GM19468 (cell line): Measurements from ENCODE around the gene RAP2A.
A peak's percentile ranks its signal among the peaks of the same experiment; 100 is the strongest.

ENCODE experiments used
- ATAC-seq: cut with Tn5 transposase; IDR thresholded peaks from one replicate; pipeline ENCODE4 v1.9.1; 2021; ENCODE audit warnings: mild to moderate bottlenecking, moderate library complexity, moderate number of reproducible peaks; ENCODE audit not compliant: unreplicated experiment; ENCODE audit errors: extremely low read depth

RAP2A gene

DNA sequence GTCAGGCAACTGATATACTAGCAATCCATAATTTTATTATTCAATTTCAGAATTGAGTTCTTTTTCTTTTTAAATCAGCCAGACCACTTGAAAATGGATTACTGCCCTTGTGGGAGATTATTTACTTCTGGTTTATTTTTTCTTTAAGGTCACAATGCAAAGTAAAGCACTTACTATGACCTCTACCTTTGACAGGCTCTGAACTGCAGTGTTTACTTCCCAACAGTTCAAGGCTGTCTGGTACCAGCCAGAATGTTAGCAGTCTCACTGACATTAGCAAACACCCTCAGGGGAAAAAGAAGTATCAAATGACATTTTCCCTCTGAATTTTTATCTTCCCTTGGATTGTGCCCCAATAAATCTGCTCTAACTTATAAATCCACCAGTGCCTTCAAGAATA, 57.5 kb downstream of the RAP2A start:
- no peak for ATAC-seq

DNA sequence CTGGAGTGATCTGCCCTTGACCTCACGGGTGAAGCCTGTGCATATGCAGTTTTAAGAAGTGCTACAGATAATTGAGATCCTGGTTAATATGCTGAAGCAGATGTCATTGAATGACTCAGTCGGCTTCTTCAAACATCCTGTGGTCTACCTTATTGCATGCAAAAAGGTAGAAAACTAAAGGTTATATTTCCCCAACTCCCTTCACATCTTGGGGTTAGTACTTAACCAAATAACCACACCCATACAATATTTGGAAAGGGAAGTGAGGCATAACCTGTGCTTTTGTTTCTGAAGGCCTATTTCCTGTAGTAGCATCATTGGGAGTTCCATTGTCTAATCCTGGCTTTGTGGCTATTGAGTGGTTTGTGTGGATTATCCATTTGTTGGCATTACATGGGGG, 58.3 kb downstream of the RAP2A start:
- no peak for ATAC-seq

DNA sequence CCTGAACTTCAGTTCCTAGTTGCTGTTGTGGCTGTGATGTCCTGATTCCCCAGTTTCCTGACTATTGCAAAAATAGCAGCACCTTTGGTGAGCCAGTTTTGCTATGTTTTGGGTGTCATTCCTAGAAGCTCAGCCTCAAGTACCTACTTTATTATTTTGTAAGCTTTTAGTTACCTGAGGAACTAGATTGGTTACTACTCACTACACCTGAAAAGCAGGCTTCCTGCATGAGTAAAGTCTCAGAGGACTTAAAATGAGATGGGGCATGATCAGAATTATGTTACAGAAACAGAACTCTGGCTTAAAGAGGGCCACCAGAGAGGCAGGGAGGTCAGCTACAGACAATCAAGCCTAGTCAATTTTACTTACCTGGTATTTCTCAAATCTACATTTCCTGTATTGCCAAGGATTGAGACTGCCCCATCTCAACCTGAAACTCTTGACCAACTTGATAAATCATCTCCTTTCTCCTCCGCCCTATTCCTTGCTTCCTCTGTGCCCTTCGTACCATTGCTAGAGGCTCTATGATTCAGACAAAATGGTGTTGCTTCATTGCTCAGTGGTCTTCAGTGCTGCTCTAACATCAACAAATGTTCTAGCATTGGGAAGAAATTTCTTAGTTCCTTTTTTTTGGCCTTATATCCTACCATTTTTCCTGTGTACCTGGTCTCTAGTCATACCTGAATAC, 58.9 kb downstream of the RAP2A start:
- no peak for ATAC-seq

DNA sequence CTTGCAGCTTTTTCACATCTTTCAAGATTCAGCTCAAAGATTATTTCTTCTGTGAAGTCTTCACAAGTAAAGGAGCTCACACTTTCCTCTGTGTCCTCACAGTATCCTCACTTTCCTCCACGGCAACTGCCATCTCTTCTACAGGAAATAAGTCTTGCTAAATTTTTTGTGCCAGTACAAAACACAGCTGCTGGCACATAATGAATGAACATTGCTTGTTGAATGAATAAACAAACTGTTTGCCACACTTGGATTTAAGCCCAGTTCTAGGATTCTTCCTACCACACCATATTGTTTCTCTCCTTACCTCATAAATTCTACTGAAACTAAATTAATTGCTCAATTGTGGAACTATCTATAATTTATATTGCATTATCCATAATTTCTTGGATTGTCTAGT, 59.5 kb downstream of the RAP2A start:
- ATAC-seq = no peak

DNA sequence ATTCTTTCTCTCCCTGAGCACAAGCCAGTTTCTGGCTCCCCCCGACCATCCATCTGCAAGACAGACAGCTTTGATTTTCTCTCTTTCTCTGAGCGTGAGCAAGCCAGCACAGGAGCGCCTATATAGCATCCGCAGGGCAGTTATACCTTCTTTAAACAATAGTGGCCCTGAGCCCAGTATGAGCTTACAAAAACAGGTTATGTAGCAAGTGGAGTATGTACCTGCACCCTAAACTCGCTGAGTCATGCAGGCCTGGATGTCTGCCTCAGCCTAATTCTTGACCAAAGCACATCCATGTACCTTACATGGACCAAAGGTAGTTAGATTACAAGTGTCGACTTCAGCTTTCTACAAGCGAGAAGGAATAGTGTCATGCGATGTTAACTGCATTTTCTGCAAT, 61.7 kb downstream of the RAP2A start:
- ATAC-seq = no peak

DNA sequence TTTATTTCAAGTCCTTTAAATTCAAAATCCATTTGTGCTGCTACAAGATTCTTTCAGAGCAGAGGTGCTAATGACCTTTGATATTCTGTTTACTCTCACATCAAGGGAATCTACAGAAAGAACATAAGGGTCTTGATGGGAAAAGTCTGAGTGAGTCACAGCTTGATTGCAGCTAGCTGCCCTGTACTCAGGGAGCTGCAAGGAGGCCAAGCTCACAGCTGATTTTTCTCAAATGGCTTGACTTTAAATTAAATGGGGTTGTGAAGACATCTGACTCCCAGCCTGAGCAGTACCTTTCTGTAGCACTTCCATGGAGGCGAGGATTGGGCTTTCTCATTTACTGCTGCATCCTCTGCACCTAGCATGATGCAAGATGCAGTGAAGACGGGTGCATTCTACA, 62.5 kb downstream of the RAP2A start:
- ATAC-seq = no peak

DNA sequence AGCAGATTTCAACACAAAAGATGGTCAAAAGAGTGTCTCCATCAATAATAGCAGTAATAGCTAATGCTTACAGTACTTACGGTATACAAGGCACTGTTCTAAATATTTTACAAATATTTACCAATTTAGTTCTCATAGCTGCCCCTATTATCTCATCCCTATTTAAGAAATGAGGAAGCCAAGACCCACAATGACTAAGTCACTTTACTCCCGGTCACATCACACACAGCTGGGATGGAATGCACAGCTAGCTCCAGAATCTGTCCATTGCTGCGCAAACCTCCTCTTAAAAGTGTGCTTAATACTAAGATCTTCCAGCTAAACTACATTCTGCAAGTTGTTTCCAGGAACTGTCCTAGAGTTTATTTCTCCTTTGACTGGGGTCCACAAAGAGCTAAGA, 63.4 kb downstream of the RAP2A start:
- no peak for ATAC-seq

DNA sequence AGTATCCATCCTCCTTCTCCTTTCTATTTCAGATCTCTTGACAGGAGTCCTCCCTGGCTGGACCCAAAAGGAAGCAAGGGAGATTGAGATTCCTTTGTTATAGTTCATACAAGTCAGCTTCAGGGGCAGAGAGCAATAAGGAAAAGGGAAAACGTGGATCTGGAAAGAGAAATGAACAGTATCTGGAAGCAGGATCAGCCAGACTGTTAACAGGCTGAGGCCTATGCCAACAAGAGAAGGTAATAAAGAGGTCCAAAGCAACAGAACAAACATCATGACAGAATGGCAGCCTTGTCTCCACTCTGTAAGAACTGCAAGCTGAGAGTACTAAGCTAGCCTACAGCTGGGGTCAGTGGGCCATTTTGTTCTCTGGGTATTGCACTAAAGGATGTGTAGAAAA, 64.5 kb downstream of the RAP2A start:
- no peak for ATAC-seq

DNA sequence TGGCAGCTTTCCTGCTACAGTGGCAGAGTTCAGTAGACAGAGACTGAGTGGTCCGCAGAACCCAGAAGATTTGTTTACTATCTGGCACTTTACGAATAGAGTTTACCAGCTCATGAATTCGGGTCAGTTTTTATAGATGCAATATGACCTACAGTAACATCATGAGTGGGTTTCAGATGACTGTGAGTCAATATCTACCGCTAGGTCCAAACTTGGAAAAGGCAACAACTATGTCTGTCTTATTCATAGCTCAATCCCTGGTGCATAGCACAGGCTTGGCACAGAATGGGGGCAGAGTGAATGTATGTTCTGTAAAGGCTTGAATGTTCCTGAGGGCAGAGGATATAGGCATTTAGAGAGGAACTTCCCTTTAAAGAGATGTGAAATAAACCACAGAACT, 65.2 kb downstream of the RAP2A start:
- ATAC-seq = no peak

DNA sequence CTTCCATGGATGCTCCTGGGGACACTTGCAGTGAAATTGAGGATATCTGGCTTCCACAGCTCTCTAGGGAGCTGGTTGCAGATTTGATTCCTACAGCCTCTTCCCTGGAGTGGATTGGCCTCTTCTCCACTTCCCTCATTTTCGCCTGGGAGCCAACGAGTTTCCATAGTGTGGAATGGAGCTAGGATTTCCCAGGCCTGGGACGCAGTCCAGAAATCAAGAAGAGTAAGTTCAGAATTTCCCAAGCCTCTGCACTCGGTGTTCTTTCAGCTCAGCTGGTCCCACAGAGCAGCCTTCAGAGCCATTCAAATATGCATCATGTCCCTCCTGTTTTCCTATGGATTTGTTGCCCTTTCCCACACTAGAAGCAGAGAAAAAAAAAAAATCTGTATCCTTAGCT, 68.2 kb downstream of the RAP2A start:
- ATAC-seq = no peak

DNA sequence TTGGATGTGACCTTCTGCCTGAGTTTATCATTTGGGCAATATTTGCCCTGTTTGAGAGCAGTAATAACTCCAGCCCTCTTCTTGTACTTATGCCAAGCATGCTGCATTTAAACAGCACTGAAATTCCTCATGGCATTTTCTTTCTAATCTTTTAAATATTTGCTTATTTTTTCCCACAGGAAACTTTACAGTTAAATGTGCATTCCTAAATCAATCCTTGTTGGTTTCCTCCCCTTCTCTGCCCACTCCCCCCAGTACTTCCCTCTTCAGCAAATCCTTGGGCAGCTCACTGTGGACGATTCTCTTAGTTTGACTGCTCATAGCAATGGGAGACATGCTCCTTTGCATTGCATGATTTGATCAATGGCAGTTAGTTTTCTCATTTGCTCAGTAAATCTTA, 68.7 kb downstream of the RAP2A start:
- ATAC-seq = no peak

DNA sequence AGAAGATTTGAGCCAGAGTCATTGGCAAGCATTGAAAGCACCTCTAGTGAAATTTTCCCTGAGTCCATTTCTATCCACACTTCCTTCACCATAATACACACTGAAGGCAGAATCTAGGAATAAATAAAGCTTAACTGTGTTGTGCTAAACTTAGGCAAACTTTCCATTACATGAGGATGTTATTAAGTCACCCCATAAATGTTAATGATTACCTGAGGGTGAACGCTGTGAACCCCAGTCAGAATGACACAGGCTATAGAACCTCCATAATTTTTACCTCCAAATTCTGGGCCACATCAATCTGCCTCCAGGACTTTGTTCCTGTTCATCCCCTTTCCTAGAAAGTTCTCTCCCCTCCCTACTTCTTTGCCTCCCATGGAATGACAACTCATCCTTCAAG, 71.0 kb downstream of the RAP2A start:
- peak; percentile 29 for ATAC-seq

DNA sequence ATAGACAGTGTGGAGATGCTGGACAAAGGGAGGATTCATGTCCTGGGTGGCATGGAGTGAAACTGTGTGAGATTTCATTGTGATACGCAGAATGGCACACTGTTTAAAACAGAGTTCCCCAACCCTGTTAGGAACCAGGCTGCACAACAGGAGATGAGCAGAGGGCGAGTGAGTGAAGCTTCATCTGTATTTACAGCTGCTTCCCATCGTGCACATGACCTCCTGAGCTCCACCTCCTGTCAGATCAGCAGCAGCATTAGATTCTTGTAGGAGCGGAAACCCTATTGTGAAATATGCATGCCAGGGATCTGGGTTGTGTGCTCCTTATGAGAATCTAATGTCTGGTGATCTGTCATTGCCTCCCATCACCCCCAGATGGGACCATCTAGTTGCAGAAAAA, 72.5 kb downstream of the RAP2A start:
- ATAC-seq = no peak

DNA sequence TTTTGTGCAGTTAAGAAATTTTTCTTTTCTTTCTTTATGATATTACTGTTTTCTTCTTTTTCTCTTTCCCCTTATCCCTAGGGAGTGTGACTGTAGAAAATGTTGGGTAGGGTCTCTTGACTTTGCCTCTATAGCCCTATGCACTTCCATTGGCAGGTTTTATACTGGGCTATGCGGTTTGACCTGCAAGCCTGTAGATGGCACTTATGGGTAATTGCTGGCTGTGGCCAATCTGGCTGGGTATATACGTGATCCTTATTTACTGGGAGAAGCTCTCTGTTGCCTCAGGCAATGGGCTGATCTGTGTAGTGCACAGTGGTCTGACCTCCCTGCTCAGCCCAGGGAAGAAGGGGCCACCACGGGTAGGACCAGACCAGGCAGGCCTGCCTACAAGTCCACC, 78.8 kb downstream of the RAP2A start:
- no peak for ATAC-seq

DNA sequence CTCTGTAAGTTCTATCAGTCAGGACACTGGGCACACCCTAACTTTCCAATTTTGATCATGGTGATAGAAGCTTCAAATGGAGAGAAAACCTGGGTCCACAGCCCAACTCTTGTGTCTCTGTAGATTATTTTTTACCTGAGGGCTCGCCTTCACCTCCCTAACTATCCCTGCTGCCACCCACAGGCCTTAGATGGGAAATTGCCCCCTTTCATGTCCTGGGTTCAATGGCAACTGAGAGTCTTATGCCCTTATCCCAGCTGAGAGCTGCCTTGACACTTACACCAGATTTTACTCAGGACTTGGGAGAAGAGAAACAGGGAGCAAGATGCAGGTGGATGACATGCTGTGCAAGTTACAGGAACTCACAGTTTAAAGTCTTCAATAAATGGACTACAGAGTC, 81.7 kb downstream of the RAP2A start:
- no peak for ATAC-seq

DNA sequence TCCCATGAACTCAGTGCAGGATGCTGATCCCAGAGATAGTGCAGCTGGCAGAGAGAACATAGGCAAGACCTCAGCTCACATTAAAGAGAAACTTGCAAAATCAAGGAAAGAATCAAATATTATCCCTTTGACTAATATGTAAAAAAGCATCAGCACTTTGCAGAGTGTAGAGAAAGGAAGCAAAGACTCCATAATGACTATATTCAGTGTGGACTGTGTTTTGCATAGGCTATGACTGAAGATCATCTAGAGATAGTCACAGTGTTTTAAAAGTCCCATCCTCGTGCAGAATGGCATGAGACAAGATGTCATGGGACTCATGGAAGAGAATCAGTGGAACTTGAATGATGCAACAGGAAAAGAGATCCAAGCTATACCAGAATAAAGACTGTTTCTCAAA, 84.0 kb downstream of the RAP2A start:
- no peak for ATAC-seq
